Parathyroid adenoma (tissue), 2 donors: Measurements from ENCODE around the gene DYDC2.
A peak's percentile ranks its signal among the peaks of the same experiment; 100 is the strongest.

Experiments used
- H2AFZ ChIP-seq: fragments of 300-600 bp; sonication (generic); one replicate; pipeline ENCODE4 v1.7.0; 2017; ENCODE audit warnings: antibody characterized with exemption, mild to moderate bottlenecking
- H3K27ac ChIP-seq: fragments of 300-600 bp; sonication (generic); one replicate; pipeline ENCODE4 v1.7.0; 2017
- H3K27me3 ChIP-seq: fragments of 300-600 bp; sonication (generic); one replicate; pipeline ENCODE4 v1.7.0; 2017; ENCODE audit warnings: low read length; ENCODE audit not compliant: control insufficient read depth, insufficient read depth
- H3K36me3 ChIP-seq: fragments of 300-600 bp; sonication (generic); one replicate; pipeline ENCODE4 v1.7.0; 2017; ENCODE audit warnings: low read length; ENCODE audit not compliant: control insufficient read depth, insufficient read depth
- H3K4me1 ChIP-seq: fragments of 300-600 bp; sonication (generic); one replicate; pipeline ENCODE4 v1.7.0; 2017; ENCODE audit warnings: control low read depth
- H3K4me2 ChIP-seq: fragments of 300-600 bp; sonication (generic); one replicate; pipeline ENCODE4 v1.7.0; 2017; ENCODE audit warnings: low read length
- H3K4me3 ChIP-seq: fragments of 300-600 bp; sonication (generic); one replicate; pipeline ENCODE4 v1.7.0; 2017; ENCODE audit warnings: low read depth, low read length
- H3K79me2 ChIP-seq: fragments of 300-600 bp; sonication (generic); one replicate; pipeline ENCODE4 v1.7.0; 2017; ENCODE audit warnings: control low read depth
- H3K9ac ChIP-seq: fragments of 300-600 bp; sonication (generic); one replicate; pipeline ENCODE4 v1.7.0; 2017; ENCODE audit warnings: mild to moderate bottlenecking
- H3K9me3 ChIP-seq: fragments of 300-600 bp; sonication (generic); one replicate; pipeline ENCODE4 v1.7.0; 2017; ENCODE audit warnings: low read length; ENCODE audit not compliant: control insufficient read depth
- TF ChIP-seq, protein P1 (sequence below): fragments of 300-600 bp; sonication (generic); IDR thresholded peaks from one replicate; pipeline ENCODE4 v1.7.0; 2017; ENCODE audit warnings: antibody characterized with exemption, mild to moderate bottlenecking
- donor health status: primary hyperparathyroidism.

The DYDC2 gene

DNA sequence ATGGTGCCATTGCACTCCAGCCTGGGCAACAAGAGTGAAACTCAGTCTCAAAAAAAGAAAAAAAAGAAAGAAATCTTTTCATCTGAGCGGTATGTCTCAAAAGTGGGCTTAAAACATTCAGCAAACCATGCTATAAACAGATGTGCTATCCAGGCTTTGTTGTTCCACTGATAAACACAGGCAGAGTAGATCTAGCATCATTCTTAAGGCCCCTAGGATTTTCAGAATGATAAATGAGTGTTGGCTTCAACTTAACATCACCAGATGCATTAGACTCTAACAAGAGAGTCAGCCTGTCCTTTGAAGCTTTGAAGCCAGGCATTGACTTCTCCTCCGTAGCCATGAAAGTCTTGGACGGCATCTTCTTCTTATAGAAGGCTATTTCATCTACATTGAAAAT is 23.1 kb downstream of the DYDC2 start:
- no peaks in the 10 kb centered on the region for H3K27me3 ChIP-seq
- no peaks in the 10 kb centered on the region for H3K4me1 ChIP-seq
- H3K79me2 ChIP-seq, result no peaks in the 10 kb centered on the region
- H3K9me3 ChIP-seq, result no peaks in the 10 kb centered on the region
- no peak overlapping the region for H3K27ac ChIP-seq
- H3K4me2 ChIP-seq, result no peak overlapping the region
- no peak overlapping the region for H3K4me3 ChIP-seq
- TF ChIP-seq, protein P1, sequence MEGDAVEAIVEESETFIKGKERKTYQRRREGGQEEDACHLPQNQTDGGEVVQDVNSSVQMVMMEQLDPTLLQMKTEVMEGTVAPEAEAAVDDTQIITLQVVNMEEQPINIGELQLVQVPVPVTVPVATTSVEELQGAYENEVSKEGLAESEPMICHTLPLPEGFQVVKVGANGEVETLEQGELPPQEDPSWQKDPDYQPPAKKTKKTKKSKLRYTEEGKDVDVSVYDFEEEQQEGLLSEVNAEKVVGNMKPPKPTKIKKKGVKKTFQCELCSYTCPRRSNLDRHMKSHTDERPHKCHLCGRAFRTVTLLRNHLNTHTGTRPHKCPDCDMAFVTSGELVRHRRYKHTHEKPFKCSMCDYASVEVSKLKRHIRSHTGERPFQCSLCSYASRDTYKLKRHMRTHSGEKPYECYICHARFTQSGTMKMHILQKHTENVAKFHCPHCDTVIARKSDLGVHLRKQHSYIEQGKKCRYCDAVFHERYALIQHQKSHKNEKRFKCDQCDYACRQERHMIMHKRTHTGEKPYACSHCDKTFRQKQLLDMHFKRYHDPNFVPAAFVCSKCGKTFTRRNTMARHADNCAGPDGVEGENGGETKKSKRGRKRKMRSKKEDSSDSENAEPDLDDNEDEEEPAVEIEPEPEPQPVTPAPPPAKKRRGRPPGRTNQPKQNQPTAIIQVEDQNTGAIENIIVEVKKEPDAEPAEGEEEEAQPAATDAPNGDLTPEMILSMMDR, result no peak
- H3K36me3 ChIP-seq, result no peaks in the 10 kb centered on the region
- no peak overlapping the region for H3K9ac ChIP-seq
- H2AFZ ChIP-seq, result no peak overlapping the region

- no peaks in the 10 kb centered on the region for H3K36me3 ChIP-seq
- H3K4me3 ChIP-seq, result no peak overlapping the region
- no peak overlapping the region for H3K27ac ChIP-seq
- H3K4me2 ChIP-seq, result no peak overlapping the region
- H3K9me3 ChIP-seq, result no peaks in the 10 kb centered on the region
- TF ChIP-seq, protein P1, result no peak
- H3K27me3 ChIP-seq, result no peaks in the 10 kb centered on the region
- H2AFZ ChIP-seq, result no peak overlapping the region
- H3K4me1 ChIP-seq, result no peaks in the 10 kb centered on the region
- H3K9ac ChIP-seq, result no peak overlapping the region
- no peaks in the 10 kb centered on the region for H3K79me2 ChIP-seq
Measured at GRCh38 chr10:80380185-80380584, 23.6 kb downstream of the DYDC2 start.

DNA sequence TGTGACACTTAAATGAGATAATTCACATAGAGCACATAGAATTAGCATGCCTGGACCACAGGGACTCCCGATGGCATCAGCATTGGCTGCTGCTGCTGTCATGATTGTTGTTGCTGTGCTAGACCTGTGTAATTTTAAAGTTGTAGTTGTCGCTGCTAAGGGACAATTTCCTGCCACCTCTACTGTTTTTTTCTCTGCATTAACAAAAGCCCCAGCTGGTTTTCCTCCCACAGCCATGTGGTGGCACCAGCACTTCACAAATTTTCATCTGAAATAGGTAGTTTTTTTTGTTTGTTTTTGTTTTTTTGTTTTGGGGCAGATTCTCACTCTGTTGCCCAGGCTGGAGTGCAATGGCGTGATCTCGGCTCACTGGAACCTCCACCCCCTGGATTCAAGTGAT is 26.4 kb downstream of the DYDC2 start:
- Histone ChIP-seq H3K27ac (no peak overlapping the region), H2AFZ (no peak overlapping the region), H3K27me3 (no peaks in the 10 kb centered on the region), H3K79me2 (no peaks in the 10 kb centered on the region), H3K9ac (no peak overlapping the region), H3K4me3 (no peak overlapping the region), H3K4me2 (no peak overlapping the region), H3K9me3 (no peaks in the 10 kb centered on the region), H3K4me1 (no peaks in the 10 kb centered on the region), H3K36me3 (no peaks in the 10 kb centered on the region)
- TF ChIP-seq, protein P1, result peak; percentile 83

DNA sequence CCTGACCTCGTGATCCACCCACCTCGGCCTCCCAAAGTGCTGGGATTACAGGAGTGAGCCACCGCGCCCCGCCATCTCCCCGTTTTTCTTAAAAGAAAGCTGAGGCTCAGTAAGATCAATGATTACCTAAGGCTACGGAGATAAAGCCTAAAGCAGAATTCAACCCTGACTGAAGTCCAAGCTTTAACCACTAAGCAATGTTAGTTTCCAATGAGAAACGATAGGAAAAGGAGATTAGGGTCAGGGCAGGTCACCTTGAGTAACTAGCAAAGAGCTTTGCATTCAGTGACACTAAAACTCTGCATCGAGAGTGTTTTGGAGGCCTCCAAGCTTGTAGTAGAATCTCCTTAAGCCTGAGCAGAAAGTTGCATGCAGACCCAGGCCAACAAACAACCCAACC is 34.2 kb downstream of the DYDC2 start:
- Histone ChIP-seq H3K9me3 (no peaks in the 10 kb centered on the region), H3K27ac (no peak overlapping the region), H3K27me3 (no peaks in the 10 kb centered on the region), H3K36me3 (no peaks in the 10 kb centered on the region), H3K4me1 (no peaks in the 10 kb centered on the region), H3K9ac (no peak overlapping the region), H2AFZ (no peak overlapping the region), H3K4me3 (no peak overlapping the region), H3K4me2 (no peak overlapping the region), H3K79me2 (no peaks in the 10 kb centered on the region)
- TF ChIP-seq, protein P1, result no peak

DNA sequence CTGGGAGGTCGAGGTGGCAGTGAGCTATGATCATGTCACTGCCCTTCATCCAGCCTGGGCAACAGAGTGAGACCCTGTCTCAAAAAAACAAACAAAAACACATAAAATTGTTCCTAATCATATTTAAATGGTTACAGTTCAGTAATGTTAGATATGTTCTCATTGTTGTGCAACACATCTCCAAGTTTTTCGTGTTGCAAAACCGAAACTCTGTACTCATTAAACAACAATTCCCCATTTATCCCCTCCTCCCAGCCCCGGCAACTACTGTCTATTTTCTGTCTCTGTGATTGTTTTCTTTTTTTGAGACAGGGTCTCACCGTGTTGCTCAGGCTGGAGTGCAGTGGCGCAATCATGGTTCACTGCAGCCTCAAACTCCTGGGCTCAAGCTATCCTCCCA is 35.7 kb downstream of the DYDC2 start:
- H2AFZ ChIP-seq, result no peak overlapping the region
- H3K79me2 ChIP-seq, result no peaks in the 10 kb centered on the region
- TF ChIP-seq, protein P1, result no peak
- no peaks in the 10 kb centered on the region for H3K27me3 ChIP-seq
- H3K4me2 ChIP-seq, result no peak overlapping the region
- H3K9ac ChIP-seq, result no peak overlapping the region
- H3K9me3 ChIP-seq, result no peaks in the 10 kb centered on the region
- H3K4me3 ChIP-seq, result no peak overlapping the region
- no peaks in the 10 kb centered on the region for H3K36me3 ChIP-seq
- H3K4me1 ChIP-seq, result no peaks in the 10 kb centered on the region
- no peak overlapping the region for H3K27ac ChIP-seq
